ENCODE results near the gene SPSB1.

Gene SPSB1

GRCh38 chr1:9418851-9419250, 126.2 kb downstream of the SPSB1 start:
- no peak for DNase-seq (ENCODE audit: low read depth, low spot score)
